Body of pancreas (tissue), 4 donors: ENCODE data around the gene RBM38.

Experiments used
- CTCF ChIP-seq, 7 experiments: fragments of 450-650 bp in 4 of 7; fragments of 200-600 bp in 3 of 7; sonication (generic) in 3 of 7; IDR thresholded peaks; one replicate each; pipeline ENCODE4 v1.5.1; 2016 to 2019; ENCODE audit warnings: antibody characterized with exemption in 7 of 7
- POLR2A ChIP-seq, 3 donors: fragments of 450-650 bp; IDR thresholded peaks; one replicate each; pipeline ENCODE4 v1.6.1; 2016; ENCODE audit warnings: antibody characterized with exemption in 3 of 3, mild to moderate bottlenecking in 2 of 3

DNA sequence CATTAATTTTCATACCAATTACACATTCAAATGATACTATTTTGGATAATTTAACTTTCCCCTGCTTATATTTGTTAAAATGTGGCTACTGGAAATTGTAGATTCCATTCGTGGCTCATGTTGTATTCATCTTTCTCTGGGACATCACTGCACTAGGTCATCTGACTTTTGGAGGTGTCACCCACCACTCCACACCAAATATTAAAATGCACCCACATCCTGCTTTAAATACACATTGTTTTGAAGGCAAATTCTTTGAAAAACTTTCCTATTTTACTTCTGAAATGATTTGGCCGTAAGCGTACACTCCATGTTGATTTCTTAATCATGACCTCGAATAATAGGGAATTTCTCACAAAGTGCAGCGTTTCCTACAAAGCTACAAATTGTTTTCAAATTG, 8.7 kb upstream of the RBM38 start:
- TF ChIP-seq CTCF (IDR thresholded peaks at IDR 0.05) (no peak), POLR2A (IDR thresholded peaks at IDR 0.05) (no peak)
